ENCODE data around the gene POU2F1.

POU2F1 gene

GRCh38 chr1:167325151-167325550, 104.5 kb downstream of the POU2F1 start:
- no peak for DNase-seq

- no peak for DNase-seq
Measured at GRCh38 chr1:167328306-167328815, 107.7 kb downstream of the POU2F1 start.

DNA sequence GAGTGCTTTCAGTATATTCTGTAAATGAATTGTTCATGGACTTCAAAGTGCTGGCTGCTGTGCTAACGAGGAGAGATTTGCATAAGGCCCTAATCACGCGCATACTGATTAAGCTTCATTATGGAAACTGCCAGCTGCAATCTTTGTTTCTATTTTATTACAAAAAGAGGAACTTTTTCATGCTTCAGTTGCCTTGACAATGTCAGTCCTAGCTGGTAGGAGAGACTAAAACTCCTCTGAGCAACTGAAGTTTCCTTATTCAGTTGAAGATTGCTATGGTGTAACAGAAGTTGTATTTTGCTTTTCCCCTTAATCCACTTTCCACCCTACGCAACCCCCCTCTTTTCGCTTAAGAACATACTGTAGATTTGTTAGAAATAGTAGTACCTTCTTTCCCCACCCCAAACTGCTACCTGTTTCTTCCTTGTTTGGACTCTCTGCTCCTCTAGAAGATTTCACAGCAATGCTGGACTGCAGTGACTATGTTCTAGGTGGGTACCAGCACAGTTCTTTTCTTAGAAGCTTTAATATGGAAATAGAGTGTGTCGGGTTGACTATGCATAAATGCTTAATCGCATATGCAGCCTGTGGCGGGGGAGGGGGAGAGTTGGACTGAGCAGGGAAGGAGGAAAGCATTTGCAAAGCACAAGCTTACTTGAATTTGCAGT, 108.3 kb downstream of the POU2F1 start:
- no peak for DNase-seq

DNA sequence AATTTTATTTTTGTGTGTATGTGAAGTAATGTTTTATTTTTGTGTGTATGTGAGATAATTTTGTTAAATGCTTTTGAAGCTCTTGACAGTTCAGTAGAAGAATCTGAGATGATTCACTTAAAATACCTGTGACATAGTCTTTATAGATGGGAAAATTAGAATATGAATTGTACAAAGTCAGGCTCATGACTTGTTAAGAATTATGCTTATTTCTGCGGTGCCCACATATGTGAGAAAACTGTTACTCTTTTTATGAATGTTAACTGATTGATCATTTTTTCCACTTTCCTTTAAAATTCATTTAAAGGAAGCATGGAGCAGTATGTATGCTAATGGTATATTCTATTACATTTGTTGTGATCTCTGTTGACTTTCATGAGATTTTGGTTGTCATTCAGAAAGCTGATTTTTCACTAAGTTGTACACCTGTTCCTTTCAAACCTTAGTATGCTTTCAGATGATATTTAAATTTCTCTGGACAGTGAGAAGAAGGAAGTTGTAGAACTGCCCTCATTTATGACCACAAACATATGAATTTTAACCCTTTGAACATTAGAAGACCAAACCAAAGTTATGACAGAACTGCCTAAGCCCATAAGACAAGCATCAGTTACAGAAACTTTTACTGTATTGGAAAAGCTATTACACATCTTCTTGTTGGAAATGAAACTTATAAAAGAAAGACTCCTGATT, 110.1 kb downstream of the POU2F1 start:
- DNase-seq: no peak

GRCh38 chr1:167331650-167332049, 111.0 kb downstream of the POU2F1 start:
- no peak for DNase-seq

DNA sequence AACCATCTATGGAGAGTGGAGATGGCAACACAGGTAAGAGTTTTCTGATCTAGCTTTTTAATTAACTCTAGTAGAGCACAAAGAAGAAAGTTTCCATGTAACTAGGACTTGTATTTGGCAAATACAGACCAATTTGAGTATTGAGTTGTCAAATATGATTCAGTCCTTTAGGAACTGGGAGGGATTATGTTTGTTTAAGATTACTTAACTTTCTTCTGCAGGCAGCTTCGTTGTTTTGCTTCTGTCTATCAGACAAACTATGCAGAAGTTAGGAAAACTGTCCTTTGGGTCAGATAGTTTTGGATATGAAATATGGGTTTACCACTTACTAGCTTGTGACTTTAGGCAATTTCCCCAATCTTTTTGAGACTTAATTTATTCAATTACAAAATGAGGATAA, 111.8 kb downstream of the POU2F1 start:
- no peak for DNase-seq

- DNase-seq: no peak
Measured at GRCh38 chr1:167333124-167333523, 112.4 kb downstream of the POU2F1 start.

GRCh38 chr1:167333703-167334102, 113.0 kb downstream of the POU2F1 start:
- DNase-seq: no peak

GRCh38 chr1:167339405-167339804, 118.7 kb downstream of the POU2F1 start:
- no peak for DNase-seq

GRCh38 chr1:167342846-167343245, 122.2 kb downstream of the POU2F1 start:
- DNase-seq: no peak

DNA sequence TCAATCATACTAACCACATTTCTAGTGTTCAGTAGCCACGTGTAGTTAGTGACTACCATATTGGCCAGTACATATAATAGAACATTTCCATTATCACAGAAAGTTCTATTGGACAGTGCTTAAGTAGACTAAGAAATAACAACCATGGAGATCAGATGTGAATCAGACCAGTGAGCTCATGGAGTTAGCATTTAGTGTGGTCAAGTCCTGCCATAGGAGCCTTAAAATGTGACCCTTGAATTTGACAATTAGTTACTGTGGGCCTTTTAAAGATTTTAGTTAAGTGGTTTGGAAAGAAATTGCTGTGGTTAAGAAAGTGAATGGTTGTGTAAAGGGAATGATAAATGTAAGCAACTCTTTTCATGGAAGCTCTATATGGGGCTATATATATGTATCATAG, 123.4 kb downstream of the POU2F1 start:
- DNase-seq: no peak

DNA sequence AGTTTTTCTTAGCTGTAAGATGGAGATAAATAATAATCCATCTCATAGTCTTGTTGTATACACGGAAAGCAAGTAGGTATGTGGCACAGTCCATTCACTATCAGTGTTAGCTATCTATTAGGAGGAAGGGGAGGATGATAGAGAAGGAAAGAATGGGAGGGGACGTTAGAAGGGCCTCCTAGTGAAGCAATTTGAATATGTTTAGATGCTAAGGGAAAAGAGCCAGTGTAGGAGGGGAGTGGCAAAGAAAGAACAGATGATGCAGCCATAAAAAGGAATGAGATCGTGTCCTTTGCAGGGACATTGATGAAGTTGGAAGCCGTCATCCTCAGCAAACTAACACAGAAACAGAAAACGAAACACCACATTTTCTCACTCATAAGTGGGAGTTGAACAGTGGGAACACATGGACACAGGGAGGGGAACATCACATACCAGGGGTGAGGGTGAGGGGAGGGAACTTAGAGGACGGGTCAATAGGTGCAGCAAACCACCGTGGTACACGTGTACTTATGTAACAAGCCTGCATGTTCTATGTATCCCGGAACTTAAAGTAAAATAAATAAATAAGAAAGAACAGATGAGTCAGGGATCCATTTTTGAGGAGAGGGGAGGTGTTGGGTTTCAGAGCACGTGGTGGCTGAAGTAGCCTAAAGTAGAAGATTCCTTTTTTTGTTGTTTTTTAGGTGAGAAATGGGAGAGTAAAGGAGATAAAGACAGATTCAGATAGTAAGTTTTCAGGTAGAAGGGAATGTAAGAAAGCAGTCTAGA, 124.1 kb downstream of the POU2F1 start:
- DNase-seq: no peak

DNA sequence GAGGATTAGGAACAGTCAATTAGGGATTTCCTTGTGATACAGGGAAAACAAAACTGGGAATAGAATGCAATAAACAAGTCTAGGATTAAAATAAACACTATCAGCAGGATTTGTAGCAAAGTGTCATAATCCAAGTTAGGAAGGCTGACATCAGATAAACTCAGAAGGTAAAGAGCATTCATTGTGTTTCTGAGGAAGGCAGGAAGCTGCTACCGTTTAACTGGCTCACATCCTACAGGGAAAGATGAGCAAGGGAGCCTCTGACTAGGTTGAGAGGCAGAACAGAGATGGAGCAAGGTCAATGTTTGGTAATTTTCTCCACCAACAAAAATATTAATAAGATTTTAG, 124.7 kb downstream of the POU2F1 start:
- no peak for DNase-seq

- no peak for DNase-seq
Measured at GRCh38 chr1:167357305-167357704, 136.6 kb downstream of the POU2F1 start.

- no peak for DNase-seq
Measured at GRCh38 chr1:167359295-167359694, 138.6 kb downstream of the POU2F1 start.

DNA sequence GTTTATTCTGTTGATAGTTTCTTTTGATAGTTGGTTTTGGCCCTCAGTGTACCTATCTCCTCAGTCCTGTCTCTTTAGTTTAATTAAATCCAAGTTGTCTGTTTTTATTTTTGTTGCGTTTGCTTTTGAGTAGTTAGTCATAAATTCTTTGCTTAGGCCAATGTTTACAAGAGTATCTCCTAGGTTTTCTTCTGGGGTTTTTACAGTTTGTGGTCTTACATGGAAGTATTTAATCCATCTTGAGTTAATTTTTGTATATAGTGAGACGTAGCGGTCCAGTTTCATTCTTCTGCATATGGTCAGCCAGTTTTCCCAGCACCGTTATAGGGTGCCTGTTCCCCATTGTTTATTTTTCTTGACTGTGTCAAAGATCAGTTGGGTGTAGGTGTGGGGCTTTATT, 139.4 kb downstream of the POU2F1 start:
- DNase-seq: no peak

DNA sequence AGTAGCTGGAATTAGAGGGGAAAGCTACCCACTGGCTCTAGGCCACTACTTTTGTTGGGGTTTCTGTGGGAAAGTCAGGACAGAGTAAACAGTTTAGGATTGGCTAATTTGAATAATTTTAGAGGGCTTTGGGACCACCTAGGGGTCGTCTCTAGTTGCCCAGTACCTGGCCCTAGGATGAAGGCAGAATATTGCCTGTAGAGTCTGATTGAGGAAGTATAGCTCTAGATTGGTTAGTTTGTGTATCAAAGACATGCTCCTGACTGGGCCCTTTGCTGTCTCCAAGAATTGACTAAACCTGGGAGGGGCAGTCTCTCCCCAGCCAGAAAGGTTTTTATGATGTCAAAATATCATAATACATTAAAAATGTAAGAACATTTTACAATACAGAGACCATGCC, 142.0 kb downstream of the POU2F1 start:
- DNase-seq: no peak

DNA sequence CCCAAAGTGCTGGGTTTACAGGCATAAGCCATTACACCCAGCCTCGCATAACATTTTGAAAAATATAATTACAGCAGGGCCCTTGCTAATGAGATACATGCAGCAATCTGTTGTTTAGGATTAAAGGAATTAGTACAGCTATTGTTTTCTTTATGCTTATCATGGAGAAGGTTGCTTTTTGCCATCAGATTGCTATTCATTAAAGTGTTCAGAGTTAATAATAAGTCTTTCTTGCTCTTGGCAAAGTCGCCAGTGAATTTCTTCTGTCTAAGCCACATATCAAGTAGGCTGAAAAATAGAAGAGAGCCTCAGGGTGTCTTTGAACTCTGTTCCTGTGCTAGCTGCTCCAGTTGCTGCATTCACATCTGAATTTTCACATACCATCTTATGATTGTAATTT, 144.1 kb downstream of the POU2F1 start:
- DNase-seq: no peak

- no peak for DNase-seq
Measured at GRCh38 chr1:167365360-167365759, 144.7 kb downstream of the POU2F1 start.

GRCh38 chr1:167367705-167368104, 147.0 kb downstream of the POU2F1 start:
- no peak for DNase-seq

DNA sequence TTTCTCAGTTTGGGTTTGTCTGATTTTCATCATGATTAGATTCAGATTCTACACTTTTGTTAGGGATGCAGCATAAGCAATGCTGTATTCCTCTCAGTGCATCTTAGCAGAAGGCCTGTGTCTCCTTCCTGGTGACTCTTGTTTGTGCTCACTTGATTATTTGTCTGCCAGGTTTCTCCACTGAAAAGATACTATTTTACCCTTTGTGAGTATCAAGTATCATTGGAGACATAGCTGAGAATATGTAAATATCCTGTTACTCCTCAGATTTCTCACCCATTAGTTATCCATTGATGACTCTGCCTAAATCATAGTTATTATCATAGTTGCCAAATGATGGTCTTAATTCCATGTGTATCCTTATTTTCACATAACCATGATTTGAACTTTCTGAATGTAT, 148.5 kb downstream of the POU2F1 start:
- no peak for DNase-seq

- no peak for DNase-seq
Measured at GRCh38 chr1:167369933-167370332, 149.2 kb downstream of the POU2F1 start.

- DNase-seq: no peak
Measured at GRCh38 chr1:167371030-167371429, 150.3 kb downstream of the POU2F1 start.

GRCh38 chr1:167373398-167373797, 152.7 kb downstream of the POU2F1 start:
- DNase-seq: no peak
